HEK293 (cell line): ENCODE results near the gene MLPH.

Experiments used
- CTCF ChIA-PET: fragments of 350-600 bp; formaldehyde crosslinking; extraction: SDS; loops from one replicate; lab custom pipeline; 2021; ENCODE audit warnings: antibody characterized with exemption; lab: Yijun Ruan, JAX
- POLR2A ChIA-PET: fragments of 300-600 bp; formaldehyde crosslinking; extraction: SDS; loops from one replicate; lab custom pipeline; 2020; ENCODE audit warnings: antibody characterized with exemption, inconsistent platforms; lab: Yijun Ruan, JAX
- H3K27ac ChIP-seq: fragments of 200-500 bp; sonication (Bioruptor generic); 2 replicates; pipeline ENCODE4 v1.5.1; 2014; ENCODE audit warnings: low read depth, low read length, control low read depth, inconsistent platforms; ENCODE audit errors: extremely low read depth
- H3K36me3 ChIP-seq, 2 experiments: fragments of 200-500 bp in 1 of 2; sonication (Bioruptor generic) in 1 of 2; 1 replicate in 1 of 2; 2 replicates in 1 of 2; pipeline ENCODE4 v1.5.1; 2014 to 2017; ENCODE audit warnings: inconsistent platforms in 2 of 2, low read length in 2 of 2; ENCODE audit not compliant: control insufficient read depth in 2 of 2, insufficient read depth in 1 of 2
- H3K4me1 ChIP-seq: fragments of 200-500 bp; sonication (Bioruptor generic); 2 replicates; pipeline ENCODE4 v1.5.1; 2014; ENCODE audit warnings: mild to moderate bottlenecking, low read length, inconsistent platforms; ENCODE audit not compliant: control insufficient read depth, insufficient read depth
- H3K4me3 ChIP-seq: 2 replicates; pipeline ENCODE4 v1.5.1; 2011; ENCODE audit warnings: low read depth, mild to moderate bottlenecking, control low read depth, low read length, moderate library complexity
- H3K9me3 ChIP-seq: fragments of 200-500 bp; sonication (Bioruptor generic); 2 replicates; pipeline ENCODE4 v1.5.1; 2014; ENCODE audit warnings: low read depth, low read length, inconsistent platforms; ENCODE audit not compliant: control insufficient read depth, insufficient read depth
- GLIS1 ChIP-seq: fragments of 450-650 bp; formaldehyde crosslinking; IDR thresholded peaks from 2 replicates; pipeline ENCODE4 v1.5.1; 2016; ENCODE audit warnings: missing biosample characterization, missing genetic modification characterization
- ZBTB48 ChIP-seq: fragments of 450-650 bp; formaldehyde crosslinking; IDR thresholded peaks from 2 replicates; pipeline ENCODE4 v1.5.1; 2016; ENCODE audit warnings: missing biosample characterization, missing genetic modification characterization
- ZNF10 ChIP-seq: fragments of 450-650 bp; formaldehyde crosslinking; IDR thresholded peaks from 2 replicates; pipeline ENCODE4 v1.5.1; 2017; ENCODE audit warnings: missing biosample characterization, missing genetic modification characterization
- ZNF112 ChIP-seq: fragments of 450-650 bp; formaldehyde crosslinking; IDR thresholded peaks from 2 replicates; pipeline ENCODE4 v1.5.0; 2017; ENCODE audit warnings: missing biosample characterization, missing genetic modification characterization
- ZNF140 ChIP-seq: fragments of 450-650 bp; formaldehyde crosslinking; IDR thresholded peaks from 2 replicates; pipeline ENCODE4 v1.5.1; 2016; ENCODE audit warnings: missing biosample characterization, missing genetic modification characterization
- ZNF174 ChIP-seq: fragments of 450-650 bp; formaldehyde crosslinking; IDR thresholded peaks from 2 replicates; pipeline ENCODE4 v1.5.0; 2017; ENCODE audit warnings: missing biosample characterization, mild to moderate bottlenecking, missing genetic modification characterization
- ZNF175 ChIP-seq: fragments of 450-650 bp; formaldehyde crosslinking; IDR thresholded peaks from 2 replicates; pipeline ENCODE4 v1.5.1; 2016; ENCODE audit warnings: missing biosample characterization, missing genetic modification characterization
- ZNF19 ChIP-seq: fragments of 450-650 bp; formaldehyde crosslinking; IDR thresholded peaks from 2 replicates; pipeline ENCODE4; 2016; ENCODE audit warnings: missing biosample characterization, missing genetic modification characterization, low read depth
- ZNF302 ChIP-seq: fragments of 450-650 bp; formaldehyde crosslinking; IDR thresholded peaks from 2 replicates; pipeline ENCODE4 v1.5.1; 2016; ENCODE audit warnings: missing biosample characterization, missing genetic modification characterization, low read depth
- ZNF48 ChIP-seq: fragments of 450-650 bp; formaldehyde crosslinking; IDR thresholded peaks from 2 replicates; pipeline ENCODE4 v1.5.1; 2016; ENCODE audit warnings: missing biosample characterization, missing genetic modification characterization
- ZNF501 ChIP-seq: fragments of 450-650 bp; formaldehyde crosslinking; IDR thresholded peaks from 2 replicates; pipeline ENCODE4 v1.5.1; 2016; ENCODE audit warnings: missing biosample characterization, missing genetic modification characterization
- ZNF521 ChIP-seq: fragments of 450-650 bp; formaldehyde crosslinking; IDR thresholded peaks from 2 replicates; pipeline ENCODE4 v1.5.1; 2017; ENCODE audit warnings: missing biosample characterization, mild to moderate bottlenecking, missing genetic modification characterization
- ZNF529 ChIP-seq: fragments of 450-650 bp; formaldehyde crosslinking; IDR thresholded peaks from 2 replicates; pipeline ENCODE4 v1.5.1; 2017; ENCODE audit warnings: missing genetic modification characterization, missing biosample characterization; ENCODE audit not compliant: insufficient replicate concordance
- ZNF544 ChIP-seq: fragments of 450-650 bp; formaldehyde crosslinking; IDR thresholded peaks from 2 replicates; pipeline ENCODE4 v1.5.0; 2017; ENCODE audit warnings: missing biosample characterization, missing genetic modification characterization
- ZNF626 ChIP-seq: fragments of 450-650 bp; sonication (Bioruptor Pico); formaldehyde crosslinking; IDR thresholded peaks from 2 replicates; pipeline ENCODE4 v1.5.1; 2018; ENCODE audit warnings: missing biosample characterization, missing genetic modification characterization, inconsistent platforms
- ZSCAN30 ChIP-seq: fragments of 450-650 bp; IDR thresholded peaks from 2 replicates; pipeline ENCODE4 v1.5.1; 2018; ENCODE audit warnings: missing biosample characterization, mild to moderate bottlenecking, missing genetic modification characterization, moderate library complexity
- TF ChIP-seq, protein P1 (sequence below): fragments of 450-650 bp; formaldehyde crosslinking; IDR thresholded peaks from 2 replicates; pipeline ENCODE4 v1.5.1; 2016; ENCODE audit warnings: missing biosample characterization, missing genetic modification characterization
- TF ChIP-seq, protein P2 (sequence below): fragments of 450-650 bp; formaldehyde crosslinking; IDR thresholded peaks from 2 replicates; pipeline ENCODE4 v1.5.1; 2017; ENCODE audit warnings: missing biosample characterization, missing genetic modification characterization

The MLPH gene

DNA sequence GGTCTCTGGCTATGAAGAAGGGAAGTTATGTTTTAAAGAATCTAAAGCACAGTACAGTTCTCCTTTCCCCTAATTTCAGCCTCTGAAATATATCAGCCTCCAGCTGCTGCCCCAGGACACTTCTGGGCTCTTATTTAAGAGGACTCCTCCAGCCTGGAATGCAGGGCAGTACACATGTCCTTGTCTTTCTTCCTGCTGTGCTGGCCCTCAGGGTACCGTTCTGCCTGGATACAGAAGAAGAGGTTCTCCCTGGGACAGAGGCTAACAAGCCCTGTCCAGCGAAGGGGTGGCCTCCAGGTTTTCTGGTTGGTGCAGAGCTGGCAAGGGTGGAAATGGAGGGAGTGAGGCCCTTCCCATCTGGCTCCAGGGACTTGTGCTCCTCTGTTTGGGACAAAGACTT lies 22.1 kb downstream of the MLPH start:
- ChIA-PET CTCF (interaction anchor here (0.7 to 11.8 kb wide), 3 partner anchors 64 to 355 kb away, joined by 3 to 256 read pairs (median 7); no protein-coding TSS in a partner anchor), POLR2A (no interaction called here)
- H3K27ac ChIP-seq, result no peak overlapping the region
- H3K4me3 ChIP-seq, result no peak overlapping the region
- TF ChIP-seq ZNF48 (tag by site-specific recombination) (no peak), ZNF544 (tag by site-specific recombination) (no peak), ZNF19 (tag by site-specific recombination) (no peak), ZNF140 (tag by site-specific recombination) (no peak), GLIS1 (no peak), ZNF529 (tag by site-specific recombination) (no peak), ZNF10 (tag by site-specific recombination) (no peak), ZNF501 (tag by site-specific recombination) (no peak), ZBTB48 (tag by site-specific recombination) (no peak), ZNF626 (tag by site-specific recombination) (no peak), ZNF521 (tag by site-specific recombination) (no peak), ZNF174 (no peak), ZNF112 (tag by site-specific recombination) (no peak), ZSCAN30 (tag by site-specific recombination) (no peak), ZNF175 (tag by site-specific recombination) (no peak), ZNF302 (tag by site-specific recombination) (no peak)
- TF ChIP-seq, protein P1, sequence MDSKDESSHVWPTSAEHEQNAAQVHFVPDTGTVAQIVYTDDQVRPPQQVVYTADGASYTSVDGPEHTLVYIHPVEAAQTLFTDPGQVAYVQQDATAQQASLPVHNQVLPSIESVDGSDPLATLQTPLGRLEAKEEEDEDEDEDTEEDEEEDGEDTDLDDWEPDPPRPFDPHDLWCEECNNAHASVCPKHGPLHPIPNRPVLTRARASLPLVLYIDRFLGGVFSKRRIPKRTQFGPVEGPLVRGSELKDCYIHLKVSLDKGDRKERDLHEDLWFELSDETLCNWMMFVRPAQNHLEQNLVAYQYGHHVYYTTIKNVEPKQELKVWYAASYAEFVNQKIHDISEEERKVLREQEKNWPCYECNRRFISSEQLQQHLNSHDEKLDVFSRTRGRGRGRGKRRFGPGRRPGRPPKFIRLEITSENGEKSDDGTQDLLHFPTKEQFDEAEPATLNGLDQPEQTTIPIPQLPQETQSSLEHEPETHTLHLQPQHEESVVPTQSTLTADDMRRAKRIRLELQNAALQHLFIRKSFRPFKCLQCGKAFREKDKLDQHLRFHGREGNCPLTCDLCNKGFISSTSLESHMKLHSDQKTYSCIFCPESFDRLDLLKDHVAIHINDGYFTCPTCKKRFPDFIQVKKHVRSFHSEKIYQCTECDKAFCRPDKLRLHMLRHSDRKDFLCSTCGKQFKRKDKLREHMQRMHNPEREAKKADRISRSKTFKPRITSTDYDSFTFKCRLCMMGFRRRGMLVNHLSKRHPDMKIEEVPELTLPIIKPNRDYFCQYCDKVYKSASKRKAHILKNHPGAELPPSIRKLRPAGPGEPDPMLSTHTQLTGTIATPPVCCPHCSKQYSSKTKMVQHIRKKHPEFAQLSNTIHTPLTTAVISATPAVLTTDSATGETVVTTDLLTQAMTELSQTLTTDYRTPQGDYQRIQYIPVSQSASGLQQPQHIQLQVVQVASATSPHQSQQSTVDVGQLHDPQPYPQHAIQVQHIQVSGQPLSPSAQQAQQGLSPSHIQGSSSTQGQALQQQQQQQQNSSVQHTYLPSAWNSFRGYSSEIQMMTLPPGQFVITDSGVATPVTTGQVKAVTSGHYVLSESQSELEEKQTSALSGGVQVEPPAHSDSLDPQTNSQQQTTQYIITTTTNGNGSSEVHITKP, result no peak
- H3K4me1 ChIP-seq, result no peaks in the 10 kb centered on the region
- H3K36me3 ChIP-seq, result no peaks in the 10 kb centered on the region
- H3K9me3 ChIP-seq, result no peaks in the 10 kb centered on the region

DNA sequence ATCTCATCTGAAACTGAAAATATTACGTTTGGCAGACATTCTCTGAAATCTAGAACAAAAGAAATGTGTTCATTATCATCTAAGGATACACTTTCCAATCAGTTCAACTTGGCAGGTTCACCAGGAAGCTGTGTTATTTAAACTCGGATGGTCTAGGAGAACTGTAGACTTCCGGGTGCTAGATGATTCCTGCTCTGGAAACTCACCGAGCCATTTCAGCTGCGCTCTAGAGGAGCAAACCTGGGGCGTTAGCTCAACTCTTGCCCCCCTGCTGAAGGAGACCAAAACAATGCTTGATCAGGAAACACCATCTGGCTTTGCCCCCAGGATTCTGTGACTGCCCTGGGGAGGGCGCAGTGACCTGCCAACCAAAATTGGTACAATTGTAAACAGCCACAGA lies 22.9 kb downstream of the MLPH start:
- CTCF ChIA-PET, result interaction anchor here (0.7 to 11.8 kb wide), 7 partner anchors 9 to 589 kb away, joined by 3 to 256 read pairs (median 4); no protein-coding TSS in a partner anchor
- TF ChIP-seq, protein P2, sequence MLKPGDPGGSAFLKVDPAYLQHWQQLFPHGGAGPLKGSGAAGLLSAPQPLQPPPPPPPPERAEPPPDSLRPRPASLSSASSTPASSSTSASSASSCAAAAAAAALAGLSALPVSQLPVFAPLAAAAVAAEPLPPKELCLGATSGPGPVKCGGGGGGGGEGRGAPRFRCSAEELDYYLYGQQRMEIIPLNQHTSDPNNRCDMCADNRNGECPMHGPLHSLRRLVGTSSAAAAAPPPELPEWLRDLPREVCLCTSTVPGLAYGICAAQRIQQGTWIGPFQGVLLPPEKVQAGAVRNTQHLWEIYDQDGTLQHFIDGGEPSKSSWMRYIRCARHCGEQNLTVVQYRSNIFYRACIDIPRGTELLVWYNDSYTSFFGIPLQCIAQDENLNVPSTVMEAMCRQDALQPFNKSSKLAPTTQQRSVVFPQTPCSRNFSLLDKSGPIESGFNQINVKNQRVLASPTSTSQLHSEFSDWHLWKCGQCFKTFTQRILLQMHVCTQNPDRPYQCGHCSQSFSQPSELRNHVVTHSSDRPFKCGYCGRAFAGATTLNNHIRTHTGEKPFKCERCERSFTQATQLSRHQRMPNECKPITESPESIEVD (tag by site-specific recombination), result no peak

More for the DNA sequence above, 22.9 kb downstream of the MLPH start:
- H3K36me3 ChIP-seq, result no peaks in the 10 kb centered on the region
- H3K4me3 ChIP-seq, result no peak overlapping the region
- no peaks in the 10 kb centered on the region for H3K4me1 ChIP-seq
- POLR2A ChIA-PET, result no interaction called here
- H3K27ac ChIP-seq, result no peak overlapping the region
- H3K9me3 ChIP-seq, result no peaks in the 10 kb centered on the region
